Measurements from ENCODE around the gene MIGA2.
A peak's percentile ranks its signal among the peaks of the same experiment; 100 is the strongest.

MIGA2 gene

DNA sequence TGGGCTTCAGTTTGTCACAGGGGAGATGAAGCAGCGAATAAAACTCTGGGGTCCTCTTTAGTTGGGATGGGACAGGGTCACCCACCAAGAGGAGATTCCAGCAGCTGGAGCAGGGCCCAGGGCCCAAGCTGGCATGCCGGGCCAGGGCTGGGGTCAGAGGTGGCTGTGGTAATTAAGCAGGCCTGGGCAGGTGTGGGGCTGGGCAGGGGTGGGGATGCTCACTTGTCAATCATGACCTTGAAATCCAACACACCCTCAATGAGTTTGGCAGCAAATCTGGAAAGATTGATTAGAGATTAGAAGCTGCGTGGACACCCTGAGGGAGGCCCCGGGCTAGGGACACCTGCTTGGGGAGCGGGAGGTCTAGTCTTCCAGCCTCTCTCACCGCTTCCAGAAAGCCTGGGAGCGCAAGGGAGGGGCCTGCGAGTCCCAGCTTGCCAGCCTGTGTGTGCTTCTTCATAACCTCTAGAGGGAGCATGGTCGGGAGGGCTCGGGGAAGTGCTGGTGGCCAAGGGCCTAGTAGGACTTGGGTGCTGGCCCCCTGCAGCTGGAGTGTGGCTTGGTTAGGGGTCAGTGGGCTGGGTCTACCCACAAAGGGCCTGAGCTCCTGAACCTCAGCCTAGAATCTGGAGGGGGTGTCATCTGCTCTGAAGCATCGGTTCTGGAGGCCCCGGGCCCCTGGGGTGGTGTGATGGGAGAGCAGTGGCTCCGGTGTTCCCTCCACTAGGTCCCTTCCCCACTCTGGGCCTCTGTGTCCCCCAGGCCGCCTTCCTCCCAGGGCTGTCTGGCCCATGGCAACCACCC is 66.6 kb downstream of the MIGA2 start:
- peak; percentile 92 for ATAC-seq (ENCODE audit: low read depth)
- H3K36me3 ChIP-seq (ENCODE audit: low read depth) = no peaks in the 10 kb centered on the region
- TF ChIP-seq, protein P1, sequence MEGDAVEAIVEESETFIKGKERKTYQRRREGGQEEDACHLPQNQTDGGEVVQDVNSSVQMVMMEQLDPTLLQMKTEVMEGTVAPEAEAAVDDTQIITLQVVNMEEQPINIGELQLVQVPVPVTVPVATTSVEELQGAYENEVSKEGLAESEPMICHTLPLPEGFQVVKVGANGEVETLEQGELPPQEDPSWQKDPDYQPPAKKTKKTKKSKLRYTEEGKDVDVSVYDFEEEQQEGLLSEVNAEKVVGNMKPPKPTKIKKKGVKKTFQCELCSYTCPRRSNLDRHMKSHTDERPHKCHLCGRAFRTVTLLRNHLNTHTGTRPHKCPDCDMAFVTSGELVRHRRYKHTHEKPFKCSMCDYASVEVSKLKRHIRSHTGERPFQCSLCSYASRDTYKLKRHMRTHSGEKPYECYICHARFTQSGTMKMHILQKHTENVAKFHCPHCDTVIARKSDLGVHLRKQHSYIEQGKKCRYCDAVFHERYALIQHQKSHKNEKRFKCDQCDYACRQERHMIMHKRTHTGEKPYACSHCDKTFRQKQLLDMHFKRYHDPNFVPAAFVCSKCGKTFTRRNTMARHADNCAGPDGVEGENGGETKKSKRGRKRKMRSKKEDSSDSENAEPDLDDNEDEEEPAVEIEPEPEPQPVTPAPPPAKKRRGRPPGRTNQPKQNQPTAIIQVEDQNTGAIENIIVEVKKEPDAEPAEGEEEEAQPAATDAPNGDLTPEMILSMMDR (IDR thresholded peaks at IDR 0.05; ENCODE audit: poor library complexity, severe bottlenecking) = peak; percentile 70
- no peaks in the 10 kb centered on the region for H3K9me3 ChIP-seq (ENCODE audit: severe bottlenecking)
- no peak for DNase-seq (ENCODE audit: low spot score)
- H3K27ac ChIP-seq (ENCODE audit: poor library complexity, severe bottlenecking) = no peak overlapping the region
- no peak overlapping the region for H3K4me3 ChIP-seq (ENCODE audit: severe bottlenecking)
- peaks cover 5% of the 10 kb centered on the region for H3K4me1 ChIP-seq (ENCODE audit: insufficient read depth, poor library complexity, severe bottlenecking)
- no peaks in the 10 kb centered on the region for H3K27me3 ChIP-seq (ENCODE audit: insufficient read depth, poor library complexity, severe bottlenecking)

DNA sequence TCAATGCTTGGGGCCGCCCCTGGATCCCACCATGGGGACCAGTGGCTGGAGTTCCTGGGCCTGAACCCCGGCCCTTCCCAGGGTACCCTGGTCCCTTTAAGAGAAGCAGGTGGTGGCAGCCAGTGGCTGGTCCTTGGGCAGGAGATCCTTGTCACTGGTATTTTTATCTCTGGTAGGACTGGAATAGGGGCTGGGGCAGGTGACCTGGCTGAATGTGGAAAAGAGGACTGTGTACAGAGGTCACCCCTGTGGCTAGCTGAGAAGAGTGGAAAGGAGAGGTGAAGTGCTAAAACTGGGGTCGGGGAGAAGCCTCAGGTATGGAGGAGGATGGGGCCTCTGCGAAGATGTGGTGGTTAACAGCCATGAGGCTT is 67.2 kb downstream of the MIGA2 start:
- Histone ChIP-seq H3K9me3 (ENCODE audit: severe bottlenecking) (no peaks in the 10 kb centered on the region), H3K4me1 (ENCODE audit: insufficient read depth, poor library complexity, severe bottlenecking) (peaks cover 5% of the 10 kb centered on the region), H3K27ac (ENCODE audit: poor library complexity, severe bottlenecking) (no peak overlapping the region), H3K27me3 (ENCODE audit: insufficient read depth, poor library complexity, severe bottlenecking) (no peaks in the 10 kb centered on the region), H3K36me3 (ENCODE audit: low read depth) (no peaks in the 10 kb centered on the region), H3K4me3 (ENCODE audit: severe bottlenecking) (no peak overlapping the region)
- DNase-seq (ENCODE audit: low spot score) = no peak
- ATAC-seq (ENCODE audit: low read depth) = no peak
- TF ChIP-seq, protein P1 (IDR thresholded peaks at IDR 0.05; ENCODE audit: poor library complexity, severe bottlenecking) = no peak

DNA sequence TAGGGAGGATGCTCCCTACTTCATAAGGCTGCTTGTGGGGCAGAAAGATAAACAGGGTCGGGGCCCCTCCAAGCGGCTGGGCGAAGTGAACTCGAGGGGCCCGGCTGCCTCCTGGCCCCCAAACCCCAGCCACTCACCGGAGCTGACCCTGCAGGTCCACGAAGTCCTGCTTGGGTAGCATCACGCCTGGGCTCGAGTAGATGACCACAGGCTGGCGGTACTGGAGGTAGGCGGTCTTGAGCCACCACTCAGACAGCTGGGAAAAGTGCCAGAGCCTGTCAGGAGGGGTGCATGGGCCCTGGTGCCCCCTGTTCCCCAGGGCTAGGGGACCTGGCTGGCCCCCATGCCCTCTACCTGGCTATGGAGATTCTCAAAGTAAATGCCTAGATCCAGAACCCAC is 67.6 kb downstream of the MIGA2 start:
- no peaks in the 10 kb centered on the region for H3K9me3 ChIP-seq (ENCODE audit: severe bottlenecking)
- TF ChIP-seq, protein P1 (IDR thresholded peaks at IDR 0.05; ENCODE audit: poor library complexity, severe bottlenecking) = no peak
- DNase-seq (ENCODE audit: low spot score) = no peak
- H3K36me3 ChIP-seq (ENCODE audit: low read depth) = no peaks in the 10 kb centered on the region
- H3K27ac ChIP-seq (ENCODE audit: poor library complexity, severe bottlenecking) = no peak overlapping the region
- H3K27me3 ChIP-seq (ENCODE audit: insufficient read depth, poor library complexity, severe bottlenecking) = no peaks in the 10 kb centered on the region
- H3K4me1 ChIP-seq (ENCODE audit: insufficient read depth, poor library complexity, severe bottlenecking) = peaks cover 5% of the 10 kb centered on the region
- H3K4me3 ChIP-seq (ENCODE audit: severe bottlenecking) = no peak overlapping the region
- no peak for ATAC-seq (ENCODE audit: low read depth)

- TF ChIP-seq, protein P1 (IDR thresholded peaks at IDR 0.05; ENCODE audit: poor library complexity, severe bottlenecking) = no peak
- Histone ChIP-seq H3K36me3 (ENCODE audit: low read depth) (no peaks in the 10 kb centered on the region), H3K27ac (ENCODE audit: poor library complexity, severe bottlenecking) (no peak overlapping the region), H3K4me1 (ENCODE audit: insufficient read depth, poor library complexity, severe bottlenecking) (peaks cover 5% of the 10 kb centered on the region), H3K27me3 (ENCODE audit: insufficient read depth, poor library complexity, severe bottlenecking) (no peaks in the 10 kb centered on the region), H3K4me3 (ENCODE audit: severe bottlenecking) (no peak overlapping the region), H3K9me3 (ENCODE audit: severe bottlenecking) (no peaks in the 10 kb centered on the region)
- ATAC-seq (ENCODE audit: low read depth) = no peak
- no peak for DNase-seq (ENCODE audit: low spot score)
Measured at GRCh38 chr9:129105857-129106694, 69.7 kb downstream of the MIGA2 start.
